Muscle layer of colon (tissue), 2 donors: ENCODE data around the gene CCRL2.

ENCODE experiments used
- H3K27ac ChIP-seq: one replicate; pipeline ENCODE4 v1.7.0; 2013; ENCODE audit warnings: low read depth, mild to moderate bottlenecking, low read length, moderate library complexity
- H3K27me3 ChIP-seq, 2 donors: one replicate each; pipeline ENCODE4 v1.7.0; 2013; ENCODE audit warnings: low read length in 2 of 2, mild to moderate bottlenecking in 2 of 2; ENCODE audit not compliant: insufficient read depth in 2 of 2, control insufficient read depth in 1 of 2
- H3K36me3 ChIP-seq: one replicate; pipeline ENCODE4 v1.7.0; 2013; ENCODE audit warnings: mild to moderate bottlenecking, low read length; ENCODE audit not compliant: insufficient read depth
- H3K4me1 ChIP-seq: one replicate; pipeline ENCODE4 v1.7.0; 2013; ENCODE audit warnings: mild to moderate bottlenecking, low read length; ENCODE audit not compliant: insufficient read depth
- H3K4me3 ChIP-seq, 2 donors: one replicate each; pipeline ENCODE4 v1.7.0; 2013; ENCODE audit warnings: low read length in 2 of 2, low read depth in 1 of 2, mild to moderate bottlenecking in 1 of 2, moderate library complexity in 1 of 2
- H3K9ac ChIP-seq: one replicate; pipeline ENCODE4 v1.7.0; 2013; ENCODE audit warnings: low read length
- H3K9me3 ChIP-seq: one replicate; pipeline ENCODE4 v1.7.0; 2013; ENCODE audit warnings: mild to moderate bottlenecking, low read length
- donor health status: abdominal sarcoma.
- donor health status: Adenocarcinoma of cecum.

The CCRL2 gene

GRCh38 chr3:46438831-46439230, 31.8 kb downstream of the CCRL2 start:
- Histone ChIP-seq H3K9me3 (no peaks in the 10 kb centered on the region), H3K9ac (no peak overlapping the region), H3K36me3 (no peaks in the 10 kb centered on the region), H3K4me1 (no peaks in the 10 kb centered on the region), H3K27me3 (no peaks in the 10 kb centered on the region), H3K27ac (no peak overlapping the region), H3K4me3 (no peak overlapping the region)

- no peak overlapping the region for H3K4me3 ChIP-seq
- H3K4me1 ChIP-seq = no peaks in the 10 kb centered on the region
- no peak overlapping the region for H3K9ac ChIP-seq
- no peaks in the 10 kb centered on the region for H3K9me3 ChIP-seq
- H3K36me3 ChIP-seq = no peaks in the 10 kb centered on the region
- no peak overlapping the region for H3K27ac ChIP-seq
- no peaks in the 10 kb centered on the region for H3K27me3 ChIP-seq
Measured at GRCh38 chr3:46440531-46441294, 33.7 kb downstream of the CCRL2 start.

DNA sequence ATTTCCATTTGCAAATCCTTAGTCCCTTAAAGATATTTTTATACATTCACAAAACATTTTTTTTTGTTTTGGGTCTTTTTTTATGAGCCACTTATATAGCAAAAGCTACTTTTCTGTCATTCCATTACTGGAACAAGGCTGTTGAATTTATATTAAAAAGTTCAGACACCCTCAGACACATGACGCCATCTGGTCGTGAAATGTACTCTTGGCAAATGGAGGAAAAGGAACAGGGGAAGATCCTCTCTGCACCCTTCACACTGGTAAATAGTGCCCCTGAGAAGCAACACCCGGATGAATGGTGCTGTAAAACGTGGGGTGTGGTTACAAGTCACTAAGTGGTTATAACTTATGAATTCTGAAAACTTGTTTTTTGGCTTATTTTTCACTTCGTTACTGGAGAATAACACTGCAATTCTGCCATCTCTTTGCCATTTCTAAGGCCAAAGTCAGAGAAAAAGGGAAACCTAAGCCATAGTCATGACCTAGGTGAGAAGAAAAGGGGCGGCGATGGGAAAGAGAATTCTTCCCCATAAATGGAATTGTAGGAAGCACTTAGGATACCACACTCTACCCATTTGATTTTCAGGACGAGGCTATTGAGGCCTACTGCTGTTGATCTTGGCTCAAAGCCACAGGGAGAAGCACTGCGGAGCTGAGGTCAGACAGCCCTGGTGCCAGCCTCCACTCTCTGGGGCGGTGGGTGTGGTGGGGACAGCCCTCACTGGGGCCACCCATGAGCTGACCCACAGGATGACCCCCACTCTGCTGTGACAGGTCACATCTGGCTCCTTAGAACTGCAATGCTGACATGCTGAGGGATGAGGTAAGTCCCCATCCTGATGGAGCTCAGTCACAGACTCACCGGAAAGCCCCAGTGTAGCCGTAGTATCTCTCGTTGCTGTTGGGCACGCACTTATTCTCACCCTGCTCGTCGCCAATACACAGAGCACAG, 35.8 kb downstream of the CCRL2 start:
- Histone ChIP-seq H3K9ac (no peak overlapping the region), H3K4me1 (no peaks in the 10 kb centered on the region), H3K27ac (no peak overlapping the region), H3K9me3 (no peaks in the 10 kb centered on the region), H3K4me3 (no peak overlapping the region), H3K27me3 (no peaks in the 10 kb centered on the region), H3K36me3 (no peaks in the 10 kb centered on the region)

GRCh38 chr3:46447228-46447985, 40.3 kb downstream of the CCRL2 start:
- no peak overlapping the region for H3K4me3 ChIP-seq
- H3K4me1 ChIP-seq = no peaks in the 10 kb centered on the region
- H3K9me3 ChIP-seq = no peaks in the 10 kb centered on the region
- H3K27me3 ChIP-seq = no peaks in the 10 kb centered on the region
- H3K36me3 ChIP-seq = no peaks in the 10 kb centered on the region
- no peak overlapping the region for H3K9ac ChIP-seq
- no peak overlapping the region for H3K27ac ChIP-seq

- H3K4me3 ChIP-seq = no peak overlapping the region
- H3K36me3 ChIP-seq = no peaks in the 10 kb centered on the region
- H3K27ac ChIP-seq = no peak overlapping the region
Measured at GRCh38 chr3:46448721-46449120, 41.7 kb downstream of the CCRL2 start.

GRCh38 chr3:46449755-46450552, 42.9 kb downstream of the CCRL2 start:
- Histone ChIP-seq H3K36me3 (no peaks in the 10 kb centered on the region), H3K27ac (no peak overlapping the region), H3K4me1 (no peaks in the 10 kb centered on the region), H3K9ac (no peak overlapping the region), H3K9me3 (no peaks in the 10 kb centered on the region), H3K27me3 (no peaks in the 10 kb centered on the region), H3K4me3 (no peak overlapping the region)

More at GRCh38 chr3:46448721-46449120, 41.7 kb downstream of the CCRL2 start:
- Histone ChIP-seq H3K9me3 (no peaks in the 10 kb centered on the region), H3K27me3 (no peaks in the 10 kb centered on the region), H3K4me1 (no peaks in the 10 kb centered on the region), H3K9ac (no peak overlapping the region)

GRCh38 chr3:46453526-46454208, 46.6 kb downstream of the CCRL2 start:
- H3K27ac ChIP-seq = no peak overlapping the region

GRCh38 chr3:46454209-46454595, 47.1 kb downstream of the CCRL2 start:
- Histone ChIP-seq H3K9me3 (no peaks in the 10 kb centered on the region), H3K4me1 (no peaks in the 10 kb centered on the region), H3K4me3 (no peak overlapping the region), H3K27ac (no peak overlapping the region), H3K27me3 (no peaks in the 10 kb centered on the region), H3K9ac (no peak overlapping the region), H3K36me3 (no peaks in the 10 kb centered on the region)

More at GRCh38 chr3:46453526-46454208, 46.6 kb downstream of the CCRL2 start:
- Histone ChIP-seq H3K4me1 (no peaks in the 10 kb centered on the region), H3K9me3 (no peaks in the 10 kb centered on the region), H3K27me3 (no peaks in the 10 kb centered on the region), H3K4me3 (no peak overlapping the region), H3K9ac (no peak overlapping the region), H3K36me3 (no peaks in the 10 kb centered on the region)

GRCh38 chr3:46454606-46455005, 47.5 kb downstream of the CCRL2 start:
- Histone ChIP-seq H3K27me3 (no peaks in the 10 kb centered on the region), H3K9ac (no peak overlapping the region), H3K4me1 (no peaks in the 10 kb centered on the region)

More at GRCh38 chr3:46454606-46455005, 47.5 kb downstream of the CCRL2 start:
- Histone ChIP-seq H3K9me3 (no peaks in the 10 kb centered on the region), H3K4me3 (no peak overlapping the region), H3K27ac (no peak overlapping the region), H3K36me3 (no peaks in the 10 kb centered on the region)
